Endothelial cell of umbilical vein (primary cell): Measurements from ENCODE around the gene TCEAL5. TPM values are rescaled to one million over a fixed set of nuclear protein-coding genes. Genes with fewer than 3 reads are reported as not detected.

Experiments used
- BruUV-seq: library from RNA; stranded (reverse); fragments of 400-500 nt; replicated peaks from 2 replicates; lab custom pipeline; 2021; lab: Mats Ljungman, UMichigan
- CTCF ChIA-PET: fragments of 300-600, 350-600 bp; sonication (Branson Sonifier 250); formaldehyde crosslinking; loops from one replicate; lab custom pipeline; 2021; ENCODE audit warnings: antibody characterized with exemption, inconsistent platforms; lab: Charles Lee
- POLR2A ChIA-PET: fragments of 300-600, 350-600 bp; sonication (Branson Sonifier 250); formaldehyde crosslinking; loops from one replicate; lab custom pipeline; 2021; ENCODE audit warnings: antibody characterized with exemption, inconsistent platforms; lab: Charles Lee
- DNase-seq: peaks from one replicate; pipeline ENCODE4 v3.0.0-alpha.2; 2011; ENCODE audit warnings: low read depth, low spot score
- FAIRE-seq: peaks from 2 replicates; lab custom pipeline; 2011; peaks lifted over from hg19 to GRCh38; lab: Jason Lieb, UNC
- H2AFZ ChIP-seq: 2 replicates; pipeline ENCODE4 v1.6.0; 2012; ENCODE audit warnings: low read depth, low read length, control low read depth, inconsistent platforms
- H3K27ac ChIP-seq: 2 replicates; pipeline ENCODE4 v1.5.1; 2011; ENCODE audit warnings: low read depth, mild to moderate bottlenecking, control low read depth, low read length, moderate library complexity; ENCODE audit not compliant: insufficient read depth
- H3K27me3 ChIP-seq, 2 experiments: 2 replicates each; pipeline versions ENCODE4 v1.6.0 to v1.6.1; 2011; ENCODE audit warnings: low read length in 2 of 2, mixed read lengths in 1 of 2; ENCODE audit not compliant: control insufficient read depth in 2 of 2, insufficient read depth in 2 of 2
- H3K36me3 ChIP-seq, 2 experiments: 2 replicates in 1 of 2; 3 replicates in 1 of 2; pipeline ENCODE4 v1.5.1; 2011; ENCODE audit warnings: low read length in 2 of 2, mild to moderate bottlenecking in 1 of 2, moderate library complexity in 1 of 2; ENCODE audit not compliant: control insufficient read depth in 2 of 2, insufficient read depth in 2 of 2; ENCODE audit errors: extremely low read depth in 1 of 2
- H3K4me1 ChIP-seq: 3 replicates; pipeline ENCODE4 v1.5.1; 2011; ENCODE audit warnings: mild to moderate bottlenecking, low read length; ENCODE audit not compliant: control insufficient read depth, insufficient read depth; ENCODE audit errors: extremely low read depth
- H3K4me2 ChIP-seq: 2 replicates; pipeline ENCODE4 v1.6.1; 2011; ENCODE audit warnings: low read length, control low read depth, mixed read lengths; ENCODE audit not compliant: insufficient read depth
- H3K4me3 ChIP-seq, 3 experiments: fragments of 200-600 bp in 1 of 3; sonication (generic), shearing (Covaris generic) in 1 of 3; replicated peaks in 1 of 3; 2 replicates each; pipeline ENCODE4 v1.5.1; 2011 to 2016; ENCODE audit warnings: control low read depth in 3 of 3, low read length in 3 of 3, mild to moderate bottlenecking in 2 of 3, inconsistent platforms in 1 of 3, low read depth in 1 of 3, moderate library complexity in 1 of 3; ENCODE audit not compliant: insufficient read depth in 1 of 3
- H3K79me2 ChIP-seq: 2 replicates; pipeline ENCODE4 v1.6.0; 2012; ENCODE audit warnings: low read length, inconsistent platforms; ENCODE audit not compliant: control insufficient read depth, insufficient read depth
- H3K9ac ChIP-seq: replicated peaks from 2 replicates; pipeline ENCODE3; 2011; ENCODE audit warnings: low read length, control low read depth; ENCODE audit not compliant: insufficient read depth; ENCODE audit errors: extremely low read depth
- H3K9me1 ChIP-seq: replicated peaks from 3 replicates; pipeline ENCODE4 v1.6.0; 2011; ENCODE audit warnings: mild to moderate bottlenecking, low read length; ENCODE audit not compliant: control insufficient read depth, insufficient read depth; ENCODE audit errors: extremely low read depth
- H3K9me3 ChIP-seq: replicated peaks from 2 replicates; pipeline ENCODE4 v1.5.1; 2012; ENCODE audit warnings: low read length, inconsistent platforms; ENCODE audit not compliant: control insufficient read depth, insufficient read depth
- H4K20me1 ChIP-seq: replicated peaks from 2 replicates; pipeline ENCODE3; 2011; ENCODE audit warnings: mild to moderate bottlenecking, low read length; ENCODE audit not compliant: control insufficient read depth, insufficient read depth; ENCODE audit errors: extremely low read depth
- CTCF ChIP-seq, 2 donors: IDR thresholded peaks; 1 replicate in 1 of 2; 2 replicates in 1 of 2; pipeline ENCODE4 v1.5.1; 2011; ENCODE audit warnings: low read length in 2 of 2, mild to moderate bottlenecking in 2 of 2, moderate library complexity in 2 of 2, control low read depth in 1 of 2, inconsistent platforms in 1 of 2, low read depth in 1 of 2; ENCODE audit not compliant: insufficient read depth in 1 of 2; ENCODE audit errors: extremely low read depth in 1 of 2
- EZH2 ChIP-seq: IDR thresholded peaks from 2 replicates; pipeline ENCODE4 v1.6.1; 2012; ENCODE audit warnings: borderline replicate concordance, low read depth, mild to moderate bottlenecking, moderate library complexity, low read length, inconsistent platforms; ENCODE audit not compliant: severe bottlenecking
- MAX ChIP-seq: IDR thresholded peaks from 2 replicates; pipeline ENCODE4 v1.6.1; 2011; ENCODE audit not compliant: insufficient read depth, insufficient read length
- MYC ChIP-seq: IDR thresholded peaks from one replicate; pipeline ENCODE4 v1.6.1; 2011; ENCODE audit warnings: mild to moderate bottlenecking, low read depth, low read length
- POLR2A ChIP-seq: IDR thresholded peaks from 2 replicates; pipeline ENCODE4 v1.6.1; 2012; ENCODE audit warnings: low read depth, mild to moderate bottlenecking, control low read depth, low read length
- POLR2AphosphoS5 ChIP-seq: IDR thresholded peaks from 2 replicates; pipeline ENCODE4 v1.6.1; 2012; ENCODE audit warnings: low read depth, mild to moderate bottlenecking, control low read depth, low read length, moderate library complexity; ENCODE audit not compliant: insufficient read depth
- dilution Hi-C: fragments of 300-500 bp; cut with MboI; formaldehyde crosslinking; loops from one replicate; pipeline ENCODE4 v1.15.0; 2019; ENCODE audit warnings: low sequenced_read_pairs; ENCODE audit not compliant: extremely low pct_ligation_motif_present
- intact Hi-C: fragments of 100-400 bp; cut with micrococcal nuclease; formaldehyde crosslinking; loops from one replicate; pipeline ENCODE4 v1.10.0; 2022
- polyA plus RNA-seq, 4 experiments: library from polyadenylated mRNA; depleted of rRNA in 3 of 4; stranded (reverse) in 3 of 4; unstranded in 1 of 4; fragments of >200 nt; gene quantifications; 2 replicates each; pipeline versions ENCODE4 v1.2.1 to v1.2.3, GENCODE V29; 2011 to 2012; ENCODE audit warnings: missing spikeins in 1 of 4
- total RNA-seq: library from RNA; stranded (reverse); gene quantifications from 2 replicates; pipeline ENCODE4 v1.2.3, GENCODE V29; 2021

The TCEAL5 gene
- total and polyA plus RNA-seq, 2 donors (not counting 3 experiments of a cell fraction or from before 2014, with no cell fraction given) = not detected

DNA sequence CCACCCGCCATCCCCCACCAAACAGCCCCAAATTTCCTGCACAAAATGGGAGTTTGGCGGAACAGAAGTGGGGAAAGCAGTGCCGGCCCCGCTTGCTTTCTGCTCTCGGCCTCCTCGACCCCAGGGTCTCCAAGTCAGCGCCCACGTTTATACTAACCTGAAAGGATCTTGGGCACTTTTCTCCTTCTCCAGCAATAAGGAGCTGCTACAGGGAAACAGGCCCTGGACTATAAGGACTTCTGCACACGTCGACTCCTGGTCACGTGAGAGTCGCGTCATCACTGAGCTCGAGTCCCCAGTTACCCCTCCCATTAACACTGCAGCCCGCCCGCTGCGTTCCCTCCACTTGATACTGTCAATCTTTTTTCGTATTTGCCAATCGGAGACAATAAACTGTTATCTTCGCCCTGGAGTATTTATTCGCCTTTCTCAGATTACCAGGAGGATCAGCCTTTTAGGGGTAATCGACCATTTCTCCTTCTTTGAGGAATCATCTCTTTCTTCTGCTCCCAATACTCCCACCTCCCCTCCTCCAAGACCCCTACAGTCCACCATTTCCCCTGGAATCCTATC, 21.5 kb downstream of the TCEAL5 start, which contains the start of gene TCEAL8:
TSS of gene TCEAL8 (minus strand) at position 235 of the 573 bp plus-strand sequence. CDS start 1,176 bp downstream, outside the sequence.
- H3K27ac ChIP-seq = peak within 1 kb of the TSS; percentile 70
- H4K20me1 ChIP-seq = no peaks in the 10 kb centered on the region
- dilution Hi-C loops = no loop called here
- peak within 1 kb of the TSS; percentile 72 to 91 (median 76) for H3K4me3 ChIP-seq
- peaks cover 15% of the 10 kb centered on the region for H3K79me2 ChIP-seq
- FAIRE-seq (peak; percentile 87), DNase-seq (peak; percentile 77)
- BruUV-seq = no TSS peak
- TF ChIP-seq POLR2AphosphoS5 (peak; percentile 32), EZH2 (no peak), MAX (peak; percentile 41), POLR2A (peak; percentile 45), CTCF (IDR thresholded peaks at IDR 0.05; ENCODE audit: extremely low read depth in 1 of 2, insufficient read depth in 1 of 2, low read depth in 1 of 2, low read length in 2 of 2) (no peak), MYC (no peak)
- intact Hi-C loops = loop anchor here (1.0 to 2.0 kb wide), 2 partner anchors 40 to 210 kb away; partner anchors contain the start of gene BEX4
- H3K36me3 ChIP-seq = no peaks in the 10 kb centered on the region
- peak within 1 kb of the TSS; percentile 92 for H3K4me2 ChIP-seq
- H3K9me3 ChIP-seq = no peaks in the 10 kb centered on the region
- ChIA-PET POLR2A (no interaction called here), CTCF (interaction anchor here (0.9 to 3.0 kb wide), 3 partner anchors 44 to 209 kb away, joined by 4 to 27 read pairs (median 7); partner anchors contain the start of gene TCEAL9)
- H2AFZ ChIP-seq = peak within 1 kb of the TSS; percentile 90
- H3K4me1 ChIP-seq = peaks cover 12% of the 10 kb centered on the region
- peak within 1 kb of the TSS; percentile 88 for H3K9ac ChIP-seq
- no peaks in the 10 kb centered on the region for H3K9me1 ChIP-seq
- H3K27me3 ChIP-seq = peaks cover 0 to 4% of the 10 kb centered on the region in 2 experiments
